ENCODE results near the gene PGAP2.

PGAP2 gene

GRCh38 chr11:3867209-3868091 lies 59.1 kb downstream of the PGAP2 start:
- Histone ChIP-seq H3K9ac (ENCODE audit: low read length) (no peak overlapping the region), H4K20me1 (ENCODE audit: insufficient read depth, low read length) (peaks cover 3% of the 10 kb centered on the region), H3K27me3 (replicated peaks; ENCODE audit: insufficient read depth, low read length) (no peaks in the 10 kb centered on the region), H3K27ac (ENCODE audit: low read length) (peak overlapping the region; percentile 52; the same call in 1 of the 2 replicates), H3K4me1 (ENCODE audit: low read length) (peaks cover 60% of the 10 kb centered on the region), H3K9me2 (replicated peaks; ENCODE audit: insufficient read depth, low read length) (no peaks in the 10 kb centered on the region), H2AFZ (ENCODE audit: low read length) (no peak overlapping the region), H3K9me3 (replicated peaks; ENCODE audit: insufficient read depth, low read length) (no peaks in the 10 kb centered on the region), H3K4me2 (ENCODE audit: low read depth, low read length) (peak overlapping the region; percentile 43), H3K4me3 (ENCODE audit: low read length) (no peak overlapping the region), H3K79me2 (ENCODE audit: low read length) (peaks cover 99% of the 10 kb centered on the region), H3K36me3 (replicated peaks; ENCODE audit: insufficient read depth, low read length) (no peaks in the 10 kb centered on the region), H3F3A (ENCODE audit: insufficient read depth, low read length) (peaks cover 33% of the 10 kb centered on the region)
- TF ChIP-seq EZH2 (optimal IDR thresholded peaks at IDR 0.05; ENCODE audit: low read depth, low read length) = no peak
- no peak for TF ChIP-seq EZH2phosphoT487 (IDR thresholded peaks at IDR 0.05; ENCODE audit: low read length)
- TF ChIP-seq CTCF (IDR thresholded peaks at IDR 0.05; ENCODE audit: low read length) = no peak
- peak; percentile 75 for DNase-seq

GRCh38 chr11:3873712-3874349 lies 65.5 kb downstream of the PGAP2 start:
- peaks cover 26% of the 10 kb centered on the region for H3K4me1 ChIP-seq (ENCODE audit: low read length)
- peaks cover 97% of the 10 kb centered on the region for H3K79me2 ChIP-seq (ENCODE audit: low read length)

More at GRCh38 chr11:3873712-3874349, 65.5 kb downstream of the PGAP2 start:
- Histone ChIP-seq H3F3A (ENCODE audit: insufficient read depth, low read length) (peaks cover 4% of the 10 kb centered on the region; the same call in 1 of the 2 replicates), H4K20me1 (ENCODE audit: insufficient read depth, low read length) (peaks cover 14% of the 10 kb centered on the region; the same call in 1 of the 2 replicates), H2AFZ (ENCODE audit: low read length) (no peak overlapping the region), H3K4me2 (ENCODE audit: low read depth, low read length) (no peak overlapping the region), H3K27me3 (replicated peaks; ENCODE audit: insufficient read depth, low read length) (no peaks in the 10 kb centered on the region), H3K9ac (ENCODE audit: low read length) (no peak overlapping the region), H3K27ac (ENCODE audit: low read length) (no peak overlapping the region), H3K4me3 (ENCODE audit: low read length) (no peak overlapping the region), H3K36me3 (replicated peaks; ENCODE audit: insufficient read depth, low read length) (no peaks in the 10 kb centered on the region), H3K9me2 (replicated peaks; ENCODE audit: insufficient read depth, low read length) (no peaks in the 10 kb centered on the region), H3K9me3 (replicated peaks; ENCODE audit: insufficient read depth, low read length) (no peaks in the 10 kb centered on the region)
- no peak for DNase-seq
- TF ChIP-seq EZH2 (optimal IDR thresholded peaks at IDR 0.05; ENCODE audit: low read depth, low read length) (no peak), CTCF (IDR thresholded peaks at IDR 0.05; ENCODE audit: low read length) (no peak), EZH2phosphoT487 (IDR thresholded peaks at IDR 0.05; ENCODE audit: low read length) (no peak)

Measured in MM.1S (cell line).